Measurements from ENCODE around the gene DOK7. TPM values are rescaled to one million over a fixed set of nuclear protein-coding genes. Genes with fewer than 3 reads are reported as not detected.
A peak's percentile ranks its signal among the peaks of the same experiment; 100 is the strongest.

Gene DOK7
- total and polyA plus RNA-seq, 9 donors, result 11.4 to 23.9 (median 17.6) TPM

DNA sequence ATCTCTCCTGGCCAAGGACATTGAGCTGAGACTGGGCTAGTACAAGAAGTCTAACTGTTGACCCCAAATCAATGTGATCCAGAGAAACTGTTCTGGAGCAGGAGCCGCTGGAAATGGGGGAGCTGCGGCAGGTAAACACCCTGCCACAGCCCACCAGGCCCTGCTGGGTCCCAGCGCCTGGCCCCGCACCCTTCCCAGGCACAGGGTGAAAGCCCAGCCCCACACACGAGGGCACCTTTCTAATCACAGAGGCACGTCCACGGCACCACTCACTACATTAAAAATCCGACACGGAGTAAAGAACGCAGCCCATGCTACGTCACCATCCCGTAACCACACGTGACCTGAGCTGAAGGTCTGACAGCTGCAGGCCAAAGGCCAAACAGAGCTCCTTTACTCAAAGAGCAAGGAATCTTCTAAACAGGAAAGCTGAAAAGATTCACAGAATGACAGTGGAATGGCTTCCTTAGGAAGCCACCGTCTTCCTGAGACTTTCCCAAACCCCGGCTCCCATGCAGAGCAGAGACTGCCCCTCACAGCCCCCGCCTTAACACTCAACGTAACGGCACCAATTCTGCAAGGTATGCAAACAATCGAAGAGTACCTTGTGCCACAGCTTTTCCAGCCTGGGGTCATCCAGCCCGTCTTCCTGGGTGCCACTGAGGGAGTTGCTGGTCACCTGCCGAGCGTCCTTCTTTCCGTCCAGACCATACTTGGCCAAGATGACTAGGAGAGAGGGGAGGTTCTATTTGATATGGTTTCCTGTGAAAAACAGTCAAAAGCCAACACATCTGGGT is 56.6 kb downstream of the DOK7 start:
- Histone ChIP-seq H3K4me3 (ENCODE audit: low read length) (no peak overlapping the region), H3K36me3 (ENCODE audit: control insufficient read depth, insufficient read depth, low read length) (peaks cover 97% of the 10 kb centered on the region), H3K4me1 (ENCODE audit: control insufficient read depth, insufficient read depth, low read length) (peaks cover 21% of the 10 kb centered on the region), H3K9me3 (replicated peaks; ENCODE audit: control insufficient read depth, low read depth, low read length) (no peaks in the 10 kb centered on the region), H3K27ac (ENCODE audit: low read length) (no peak overlapping the region), H3K27me3 (ENCODE audit: control insufficient read depth, insufficient read depth, low read length) (no peaks in the 10 kb centered on the region)
- no peak for DNase-seq
- WGBS (ENCODE audit: insufficient coverage), result 90% methylated on average over 17 of the region's 23 CpGs

DNA sequence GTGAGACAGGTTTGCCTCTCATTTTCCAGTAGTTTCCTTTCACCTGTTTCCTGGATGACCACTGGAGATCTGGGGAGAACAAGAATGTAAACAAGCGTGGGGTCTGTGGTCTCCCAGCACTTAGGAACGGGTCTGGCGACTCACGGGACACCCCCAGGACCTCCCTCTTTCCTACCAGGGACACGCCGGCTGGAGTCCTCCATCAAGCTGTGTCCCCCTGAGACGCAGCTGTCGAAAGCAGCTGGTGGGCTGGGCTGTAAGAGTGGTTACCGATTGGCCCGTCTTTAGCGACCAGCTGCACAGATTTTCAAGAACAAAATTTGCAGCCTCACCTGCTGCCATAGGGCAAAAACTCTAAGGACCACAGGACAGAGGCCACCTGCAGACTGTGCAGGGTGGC is 57.2 kb downstream of the DOK7 start:
- H3K27ac ChIP-seq (ENCODE audit: low read length), result no peak overlapping the region
- H3K4me1 ChIP-seq (ENCODE audit: control insufficient read depth, insufficient read depth, low read length), result peaks cover 22% of the 10 kb centered on the region
- peak; percentile 60 for DNase-seq
- no peaks in the 10 kb centered on the region for H3K27me3 ChIP-seq (ENCODE audit: control insufficient read depth, insufficient read depth, low read length)
- no peak overlapping the region for H3K4me3 ChIP-seq (ENCODE audit: low read length)
- peaks cover 93% of the 10 kb centered on the region for H3K36me3 ChIP-seq (ENCODE audit: control insufficient read depth, insufficient read depth, low read length)
- WGBS (ENCODE audit: insufficient coverage), result 69% methylated on average over 3 of the region's 11 CpGs
- H3K9me3 ChIP-seq (replicated peaks; ENCODE audit: control insufficient read depth, low read depth, low read length), result no peaks in the 10 kb centered on the region

- 84% methylated on average over 27 of the region's 31 CpGs for WGBS (ENCODE audit: insufficient coverage)
- no peak overlapping the region for H3K4me3 ChIP-seq (ENCODE audit: low read length)
- no peak for DNase-seq
- peaks cover 22% of the 10 kb centered on the region for H3K4me1 ChIP-seq (ENCODE audit: control insufficient read depth, insufficient read depth, low read length)
- no peaks in the 10 kb centered on the region for H3K9me3 ChIP-seq (replicated peaks; ENCODE audit: control insufficient read depth, low read depth, low read length)
- no peaks in the 10 kb centered on the region for H3K27me3 ChIP-seq (ENCODE audit: control insufficient read depth, insufficient read depth, low read length)
- H3K27ac ChIP-seq (ENCODE audit: low read length), result no peak overlapping the region
- H3K36me3 ChIP-seq (ENCODE audit: control insufficient read depth, insufficient read depth, low read length), result peaks cover 85% of the 10 kb centered on the region
These were observed 57.9 kb downstream of the DOK7 start for GRCh38 chr4:3520796-3521600.

- no peak for DNase-seq
- peaks cover 22% of the 10 kb centered on the region for H3K4me1 ChIP-seq (ENCODE audit: control insufficient read depth, insufficient read depth, low read length)
- H3K4me3 ChIP-seq (ENCODE audit: low read length), result no peak overlapping the region
- no peak overlapping the region for H3K27ac ChIP-seq (ENCODE audit: low read length)
- peaks cover 82% of the 10 kb centered on the region for H3K36me3 ChIP-seq (ENCODE audit: control insufficient read depth, insufficient read depth, low read length)
- H3K27me3 ChIP-seq (ENCODE audit: control insufficient read depth, insufficient read depth, low read length), result no peaks in the 10 kb centered on the region
- 85% methylated on average over 13 of the region's 16 CpGs for WGBS (ENCODE audit: insufficient coverage)
- no peaks in the 10 kb centered on the region for H3K9me3 ChIP-seq (replicated peaks; ENCODE audit: control insufficient read depth, low read depth, low read length)
These were observed 58.7 kb downstream of the DOK7 start for GRCh38 chr4:3521621-3522325.

DNA sequence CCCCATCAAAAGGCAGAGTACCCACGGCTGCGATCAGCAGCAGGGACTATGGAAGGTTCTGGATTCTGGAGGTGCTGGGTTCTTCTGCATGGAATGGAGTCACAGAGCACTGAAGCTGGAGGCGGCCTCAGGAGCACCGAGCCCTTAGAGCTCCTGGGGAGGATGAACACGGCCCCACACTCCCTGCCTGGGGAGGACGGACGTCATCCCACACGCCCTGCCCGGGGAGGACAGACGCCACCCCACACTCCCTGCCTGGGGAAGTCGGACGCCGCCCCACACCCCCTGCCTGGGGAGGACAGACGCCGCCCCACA is 59.2 kb downstream of the DOK7 start:
- WGBS (ENCODE audit: insufficient coverage), result 89% methylated on average over 5 of the region's 15 CpGs
- no peak for DNase-seq
- H3K27me3 ChIP-seq (ENCODE audit: control insufficient read depth, insufficient read depth, low read length), result no peaks in the 10 kb centered on the region
- H3K27ac ChIP-seq (ENCODE audit: low read length), result no peak overlapping the region
- H3K4me1 ChIP-seq (ENCODE audit: control insufficient read depth, insufficient read depth, low read length), result peaks cover 22% of the 10 kb centered on the region
- H3K9me3 ChIP-seq (replicated peaks; ENCODE audit: control insufficient read depth, low read depth, low read length), result no peaks in the 10 kb centered on the region
- H3K36me3 ChIP-seq (ENCODE audit: control insufficient read depth, insufficient read depth, low read length), result peaks cover 79% of the 10 kb centered on the region
- H3K4me3 ChIP-seq (ENCODE audit: low read length), result no peak overlapping the region

GRCh38 chr4:3522651-3523050 is 59.5 kb downstream of the DOK7 start:
- Histone ChIP-seq H3K4me1 (ENCODE audit: control insufficient read depth, insufficient read depth, low read length) (peaks cover 22% of the 10 kb centered on the region), H3K27ac (ENCODE audit: low read length) (no peak overlapping the region), H3K27me3 (ENCODE audit: control insufficient read depth, insufficient read depth, low read length) (no peaks in the 10 kb centered on the region), H3K9me3 (replicated peaks; ENCODE audit: control insufficient read depth, low read depth, low read length) (no peaks in the 10 kb centered on the region), H3K4me3 (ENCODE audit: low read length) (no peak overlapping the region), H3K36me3 (ENCODE audit: control insufficient read depth, insufficient read depth, low read length) (peaks cover 79% of the 10 kb centered on the region)
- 93% methylated on average over 14 of the region's 19 CpGs for WGBS (ENCODE audit: insufficient coverage)
- DNase-seq, result no peak

DNA sequence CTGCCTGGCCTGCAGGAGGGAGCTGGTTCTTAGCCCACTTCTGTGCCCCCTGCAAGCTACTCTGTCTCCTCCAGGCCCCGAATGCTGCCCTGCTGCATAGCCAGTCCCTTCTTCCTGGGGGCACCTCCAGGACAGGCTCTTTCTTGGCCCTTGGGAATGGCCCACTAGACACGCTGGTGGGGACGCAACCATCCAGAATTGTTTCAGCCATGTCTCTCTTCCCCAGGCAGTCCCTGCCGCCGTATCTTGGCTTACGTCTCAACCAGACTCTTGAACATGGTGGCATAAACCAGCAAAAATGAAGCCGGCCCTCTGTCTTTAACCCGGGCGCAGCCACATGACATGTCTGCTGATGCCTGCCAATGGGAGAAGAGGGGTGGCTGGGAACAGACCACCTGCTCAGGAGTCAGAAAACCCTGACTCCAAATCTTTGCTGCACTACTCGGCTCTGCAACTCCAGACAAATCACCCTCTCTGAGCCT is 60.1 kb downstream of the DOK7 start:
- Histone ChIP-seq H3K27ac (ENCODE audit: low read length) (no peak overlapping the region), H3K36me3 (ENCODE audit: control insufficient read depth, insufficient read depth, low read length) (peaks cover 79% of the 10 kb centered on the region), H3K27me3 (ENCODE audit: control insufficient read depth, insufficient read depth, low read length) (no peaks in the 10 kb centered on the region), H3K4me3 (ENCODE audit: low read length) (no peak overlapping the region), H3K9me3 (replicated peaks; ENCODE audit: control insufficient read depth, low read depth, low read length) (no peaks in the 10 kb centered on the region), H3K4me1 (ENCODE audit: control insufficient read depth, insufficient read depth, low read length) (peaks cover 22% of the 10 kb centered on the region)
- WGBS (ENCODE audit: insufficient coverage), result 84% methylated on average over 5 of the region's 10 CpGs
- no peak for DNase-seq

DNA sequence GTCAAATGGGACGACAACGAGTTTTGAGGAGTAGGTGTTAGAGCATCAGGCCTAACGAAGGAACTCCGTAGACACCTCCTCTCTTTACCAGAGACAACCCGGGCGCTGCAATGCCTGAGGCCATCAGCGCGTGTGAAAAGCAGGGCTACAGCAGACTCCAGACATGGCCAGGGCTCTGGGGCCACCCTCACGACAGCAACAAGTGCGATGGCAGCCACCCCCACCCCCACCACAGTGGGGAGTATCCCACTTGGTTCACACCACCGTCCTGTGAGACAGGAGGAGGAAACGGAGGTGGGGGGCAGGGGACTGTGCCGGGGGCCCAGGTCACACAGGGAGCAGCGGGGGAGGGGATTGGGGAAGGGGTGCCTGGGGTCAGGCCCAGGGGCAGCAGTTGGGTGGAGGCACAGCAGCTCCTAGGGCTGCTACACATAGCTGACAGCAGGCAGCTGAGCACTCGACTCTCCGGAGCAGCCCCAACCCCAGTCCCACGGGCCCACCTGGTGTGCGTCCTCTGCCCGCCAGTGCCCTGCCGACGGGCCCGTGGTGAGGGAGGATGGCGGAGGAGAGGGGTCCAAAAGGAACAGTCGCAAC is 60.6 kb downstream of the DOK7 start:
- 91% methylated on average over 13 of the region's 24 CpGs for WGBS (ENCODE audit: insufficient coverage)
- Histone ChIP-seq H3K36me3 (ENCODE audit: control insufficient read depth, insufficient read depth, low read length) (peaks cover 81% of the 10 kb centered on the region), H3K27me3 (ENCODE audit: control insufficient read depth, insufficient read depth, low read length) (no peaks in the 10 kb centered on the region), H3K4me1 (ENCODE audit: control insufficient read depth, insufficient read depth, low read length) (peaks cover 22% of the 10 kb centered on the region), H3K4me3 (ENCODE audit: low read length) (no peak overlapping the region), H3K9me3 (replicated peaks; ENCODE audit: control insufficient read depth, low read depth, low read length) (no peaks in the 10 kb centered on the region), H3K27ac (ENCODE audit: low read length) (no peak overlapping the region)
- no peak for DNase-seq

- H3K4me1 ChIP-seq (ENCODE audit: control insufficient read depth, insufficient read depth, low read length), result peaks cover 22% of the 10 kb centered on the region
- H3K27ac ChIP-seq (ENCODE audit: low read length), result no peak overlapping the region
- WGBS (ENCODE audit: insufficient coverage), result 77% methylated on average over 8 of the region's 8 CpGs
- no peaks in the 10 kb centered on the region for H3K9me3 ChIP-seq (replicated peaks; ENCODE audit: control insufficient read depth, low read depth, low read length)
- no peak for DNase-seq
- H3K4me3 ChIP-seq (ENCODE audit: low read length), result no peak overlapping the region
- H3K36me3 ChIP-seq (ENCODE audit: control insufficient read depth, insufficient read depth, low read length), result peaks cover 79% of the 10 kb centered on the region
- H3K27me3 ChIP-seq (ENCODE audit: control insufficient read depth, insufficient read depth, low read length), result no peaks in the 10 kb centered on the region
These were observed 61.2 kb downstream of the DOK7 start for GRCh38 chr4:3524349-3524748.

GRCh38 chr4:3524920-3525319 is 61.8 kb downstream of the DOK7 start:
- DNase-seq, result peak; percentile 67
- 42% methylated on average over 18 of the region's 19 CpGs for WGBS (ENCODE audit: insufficient coverage)
- no peak overlapping the region for H3K27ac ChIP-seq (ENCODE audit: low read length)

More at GRCh38 chr4:3524920-3525319, 61.8 kb downstream of the DOK7 start:
- Histone ChIP-seq H3K4me3 (ENCODE audit: low read length) (no peak overlapping the region), H3K27me3 (ENCODE audit: control insufficient read depth, insufficient read depth, low read length) (no peaks in the 10 kb centered on the region), H3K36me3 (ENCODE audit: control insufficient read depth, insufficient read depth, low read length) (peaks cover 78% of the 10 kb centered on the region), H3K9me3 (replicated peaks; ENCODE audit: control insufficient read depth, low read depth, low read length) (no peaks in the 10 kb centered on the region), H3K4me1 (ENCODE audit: control insufficient read depth, insufficient read depth, low read length) (peaks cover 21% of the 10 kb centered on the region)

Data from muscle of leg (tissue), 11 donors.